Stimulated activated CD4-positive, alpha-beta T cell treated with anti-CD3 and anti-CD28 coated beads, Interleukin-12 subunit alpha, Interleukin-12 subunit beta, amount 100 ng/mL, for 48 hours (primary cell): ENCODE data around the gene HOXD9.

ENCODE experiments used
- DNase-seq, 3 donors: peaks; one replicate each; pipeline ENCODE4 v3.0.0-alpha.2; 2020; ENCODE audit warnings: low read depth in 2 of 3, low spot score in 1 of 3

The HOXD9 gene

GRCh38 chr2:176152350-176153181 is 30.0 kb downstream of the HOXD9 start:
- DNase-seq, result no peak

DNA sequence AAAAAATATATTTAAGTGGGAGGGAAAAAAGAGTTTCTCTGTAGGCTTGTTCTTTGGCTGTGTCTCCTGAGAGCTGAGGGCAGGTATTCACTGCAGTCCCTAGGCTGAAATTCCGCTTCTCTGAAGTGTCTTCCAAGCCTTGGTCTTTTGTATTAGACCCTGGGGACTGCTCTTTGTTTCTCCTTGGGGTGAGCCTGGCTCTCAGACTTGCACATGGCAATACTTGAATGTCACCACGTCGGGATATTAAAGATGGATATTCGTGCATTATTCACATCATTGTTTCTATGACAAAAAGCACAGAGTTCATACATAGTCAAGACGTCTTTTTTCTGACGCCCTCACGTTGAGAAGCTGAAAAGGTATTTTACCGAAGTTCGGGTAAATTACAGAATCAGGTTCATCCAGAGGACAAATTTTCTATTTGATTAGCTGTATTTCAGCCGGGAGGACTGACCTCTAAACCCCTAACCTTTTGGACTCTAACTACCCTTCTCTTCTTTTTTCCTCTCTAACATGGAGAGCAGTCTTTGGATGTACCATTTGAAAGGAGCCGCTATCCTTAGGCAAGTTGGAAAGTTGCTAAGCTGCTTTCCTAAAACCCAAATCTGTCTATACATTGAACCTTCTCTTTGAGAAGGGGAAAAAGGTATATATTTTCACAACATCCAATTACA is 32.2 kb downstream of the HOXD9 start:
- no peak for DNase-seq

- DNase-seq, result no peak
Measured at GRCh38 chr2:176155356-176156044, 33.0 kb downstream of the HOXD9 start.

- no peak for DNase-seq
Measured at GRCh38 chr2:176156301-176156806, 33.8 kb downstream of the HOXD9 start.

GRCh38 chr2:176156807-176157498 is 34.4 kb downstream of the HOXD9 start, which contains the start of gene HOXD3:
HOXD3 (plus strand) TSS chr2:176157307; CDS start chr2:176169115, 11,808 bp downstream.
- DNase-seq, result no peak

- DNase-seq, result no peak
Measured at GRCh38 chr2:176157499-176158185, 35.1 kb downstream of the HOXD9 start.

- no peak for DNase-seq
Measured at GRCh38 chr2:176158186-176158591, 35.7 kb downstream of the HOXD9 start.

- no peak for DNase-seq
Measured at GRCh38 chr2:176158855-176159662, 36.5 kb downstream of the HOXD9 start.

GRCh38 chr2:176159663-176160250 is 37.2 kb downstream of the HOXD9 start:
- DNase-seq, result no peak

DNA sequence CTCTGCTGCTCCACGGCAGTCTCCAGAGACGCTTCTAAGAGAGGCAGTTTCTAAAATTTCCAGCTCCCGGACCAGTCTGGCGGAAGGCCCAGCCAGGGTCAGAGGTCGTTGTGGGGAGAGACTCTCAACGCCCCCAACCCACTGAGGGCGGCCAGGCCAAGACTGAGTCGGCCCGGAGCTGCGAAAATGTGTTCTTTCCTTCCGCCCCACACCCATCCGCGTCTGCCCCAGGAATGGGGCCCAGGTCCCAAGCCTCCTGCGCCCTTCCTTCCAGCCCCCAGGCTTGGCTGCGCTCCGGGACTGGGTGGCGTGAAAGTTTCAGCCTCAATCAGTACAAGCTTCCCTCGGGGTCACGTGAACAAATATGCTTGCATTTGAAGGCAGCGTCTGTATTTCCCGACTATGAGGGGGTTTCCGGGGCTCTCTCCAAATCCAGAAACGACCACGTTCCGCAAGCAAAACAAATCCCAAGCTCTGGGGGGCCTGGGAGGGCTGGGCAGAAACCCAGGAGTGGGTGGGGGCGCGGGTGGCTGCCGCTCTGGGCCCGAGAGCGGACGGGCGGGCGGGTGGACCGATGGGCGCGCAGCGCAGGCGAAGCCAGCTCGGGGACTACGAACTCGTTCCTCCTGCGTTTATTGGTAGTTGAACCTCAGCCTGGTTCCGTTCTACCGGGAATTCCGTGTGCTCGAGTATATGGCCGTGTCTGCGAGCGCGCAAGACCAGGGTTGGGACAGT is 37.9 kb downstream of the HOXD9 start:
- no peak for DNase-seq

DNA sequence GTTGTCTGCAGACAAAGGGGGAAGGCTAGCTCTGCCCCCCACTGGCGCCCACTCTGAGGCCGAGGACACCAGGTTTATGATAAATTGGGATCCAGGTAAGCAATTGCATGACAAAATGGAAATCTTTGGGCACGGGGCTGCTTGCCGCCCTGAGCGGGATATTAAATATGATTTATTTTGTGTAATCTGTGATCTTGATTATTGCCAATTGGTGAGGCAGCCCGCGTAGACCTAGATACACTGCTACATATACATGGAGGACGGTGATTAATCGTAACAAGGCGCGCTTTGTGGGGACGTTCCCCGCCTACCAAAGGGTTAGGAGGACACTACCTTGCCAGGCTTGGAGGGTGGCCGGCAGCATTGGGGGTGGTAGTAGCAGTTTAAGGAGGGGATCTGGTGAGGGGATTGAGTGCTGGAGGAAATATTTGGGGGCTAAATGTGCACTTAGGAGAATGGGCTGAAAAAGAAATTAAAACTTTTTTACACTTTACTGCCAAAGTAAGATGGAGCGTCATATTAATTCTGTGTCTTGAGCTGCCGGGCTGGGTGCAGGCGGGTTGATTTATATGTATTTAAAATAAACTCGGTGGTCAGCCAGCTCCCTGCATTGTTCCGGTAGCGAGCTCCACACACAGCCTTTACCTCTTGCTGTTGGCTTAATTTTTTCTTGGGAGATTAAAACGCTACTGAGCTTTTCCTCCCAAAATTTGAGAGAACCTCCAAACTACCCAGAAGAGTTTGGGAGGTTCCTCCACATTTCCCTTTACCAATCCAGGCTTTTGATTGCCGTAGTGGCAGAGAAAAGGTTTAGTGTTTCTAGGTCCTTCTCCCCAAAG is 38.7 kb downstream of the HOXD9 start:
- no peak for DNase-seq

DNA sequence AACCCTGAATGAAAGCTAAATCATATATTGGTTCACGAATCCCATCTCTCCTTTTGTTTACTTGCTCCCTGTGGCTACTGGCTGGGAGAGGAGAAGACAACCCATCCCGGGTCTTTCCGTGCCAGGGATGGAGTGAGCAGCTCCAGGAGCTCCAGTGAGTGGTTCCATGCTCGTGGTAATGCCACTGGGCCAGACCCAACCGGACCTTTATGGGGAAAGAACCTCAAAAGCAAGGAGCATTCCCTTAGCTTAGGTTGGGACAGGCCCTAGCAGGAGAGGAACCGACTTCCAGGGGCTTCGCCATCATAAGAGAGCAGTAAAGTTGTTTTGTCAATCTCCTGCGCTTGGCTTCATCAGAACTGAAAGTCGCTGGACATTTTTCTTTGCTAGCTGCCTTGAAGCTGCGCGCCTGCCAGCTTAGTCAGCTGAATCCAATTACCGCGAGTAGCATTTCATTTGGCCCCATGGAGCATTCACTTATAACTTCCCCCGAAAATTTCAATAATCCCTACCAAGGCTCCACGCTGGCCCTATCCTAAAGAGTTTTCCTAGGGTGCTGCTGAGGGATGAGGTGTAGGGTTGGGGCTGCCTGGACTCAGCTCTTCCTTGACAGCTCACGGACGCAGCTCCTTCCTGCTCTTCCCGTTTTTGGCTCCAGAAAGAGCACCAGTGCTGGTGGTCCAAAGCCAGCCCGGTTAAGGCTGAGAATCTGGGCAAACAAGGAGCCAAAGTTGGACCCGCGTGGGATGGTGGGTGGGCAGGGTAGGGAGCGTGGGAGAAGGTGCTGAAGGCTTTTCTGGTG is 39.5 kb downstream of the HOXD9 start:
- DNase-seq, result no peak

- DNase-seq, result no peak
Measured at GRCh38 chr2:176162911-176163671, 40.6 kb downstream of the HOXD9 start.

DNA sequence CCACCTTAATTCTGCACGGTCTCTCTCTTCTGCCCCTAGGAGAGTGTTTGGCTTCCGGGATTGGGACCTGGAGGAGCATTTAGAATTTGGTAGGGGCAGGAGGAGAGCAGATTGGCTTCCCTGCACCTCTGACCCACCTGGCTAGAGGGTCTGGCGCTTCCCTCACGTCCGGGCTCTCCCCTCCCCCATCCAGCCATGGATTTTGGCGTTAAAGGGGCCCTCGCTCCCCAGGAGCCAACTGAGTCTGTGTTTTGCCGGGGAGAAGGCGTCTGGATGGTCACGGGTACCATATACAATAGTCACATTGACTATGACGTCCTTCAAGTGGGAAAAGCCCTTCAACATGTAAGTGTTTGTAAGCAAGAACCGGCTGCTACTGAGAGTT is 41.1 kb downstream of the HOXD9 start:
- no peak for DNase-seq

DNA sequence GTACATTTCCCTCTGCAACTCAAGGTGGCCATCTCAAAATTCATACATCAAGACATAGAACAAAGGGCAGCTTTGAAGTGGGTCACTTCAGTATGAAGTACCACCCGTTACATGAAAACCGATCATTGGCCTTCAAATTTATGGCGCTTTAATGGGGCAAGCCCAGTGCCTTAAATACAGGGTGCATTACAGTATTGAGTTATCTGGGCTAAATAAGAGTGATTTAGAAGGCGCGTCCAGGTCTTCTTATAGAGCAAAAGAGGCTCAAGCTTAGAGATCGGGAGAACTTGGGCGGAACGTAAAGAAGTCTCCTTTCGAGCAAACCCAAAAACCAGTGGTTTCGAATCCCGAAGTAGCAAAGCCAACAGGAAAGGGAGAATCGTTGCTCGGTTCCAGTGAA is 41.7 kb downstream of the HOXD9 start:
- DNase-seq, result no peak
